K562 (cell line): Measurements from ENCODE around the gene SMARCB1. TPM values are rescaled to one million over a fixed set of nuclear protein-coding genes. Genes with fewer than 3 reads are reported as not detected.

Experiments
- CBFB ChIP-seq: sonication (generic); formaldehyde crosslinking; IDR thresholded peaks from 2 replicates; pipeline ENCODE4 v1.4.0; 2020; ENCODE audit warnings: mild to moderate bottlenecking, missing genetic modification reagents
- CREM ChIP-seq: IDR thresholded peaks from 2 replicates; pipeline ENCODE4 v1.6.1; 2014; ENCODE audit warnings: antibody characterized with exemption, low read depth
- CSDE1 ChIP-seq, 2 experiments: fragments of 450-650 bp; IDR thresholded peaks; 2 replicates each; pipeline ENCODE4 v1.6.1; 2016; ENCODE audit warnings: mild to moderate bottlenecking in 1 of 2
- DNMT1 ChIP-seq: fragments of 450-650 bp; IDR thresholded peaks from 2 replicates; pipeline ENCODE4 v1.6.1; 2016; ENCODE audit warnings: antibody characterized with exemption, mild to moderate bottlenecking
- EP400 ChIP-seq: fragments of 450-650 bp; IDR thresholded peaks from 2 replicates; pipeline ENCODE4 v1.6.1; 2017; ENCODE audit warnings: antibody characterized with exemption, mild to moderate bottlenecking, moderate library complexity
- HCFC1 ChIP-seq: IDR thresholded peaks from 2 replicates; pipeline ENCODE4 v1.6.1; 2012; ENCODE audit warnings: low read depth, low read length, improper control_type of control experiment
- MAFG ChIP-seq: fragments of 450-650 bp; conservative IDR thresholded peaks from 2 replicates; pipeline ENCODE4 v1.6.1; 2016; ENCODE audit warnings: missing genetic modification characterization, missing compliant biosample characterization
- MXI1 ChIP-seq: IDR thresholded peaks from 2 replicates; pipeline ENCODE4 v1.6.1; 2011; ENCODE audit warnings: low read depth, mild to moderate bottlenecking, improper control_type of control experiment, low read length
- NFRKB ChIP-seq: fragments of 450-650 bp; IDR thresholded peaks from 2 replicates; pipeline ENCODE4 v1.6.1; 2016; ENCODE audit warnings: low read depth
- ZBTB12 ChIP-seq: fragments of 250-450 bp; sonication (Bioruptor Pico); IDR thresholded peaks from 2 replicates; pipeline ENCODE4 v1.4.0; 2020
- ZFP91 ChIP-seq: sonication (generic); formaldehyde crosslinking; IDR thresholded peaks from 2 replicates; pipeline ENCODE4 v1.8.0; 2022; ENCODE audit warnings: mild to moderate bottlenecking, missing genetic modification reagents
- ZNF184 ChIP-seq: sonication (generic); formaldehyde crosslinking; IDR thresholded peaks from 2 replicates; pipeline ENCODE4 v1.5.0; 2020; ENCODE audit warnings: missing genetic modification reagents
- polyA plus RNA-seq, 8 experiments: library from polyadenylated mRNA; depleted of rRNA in 4 of 8; stranded (reverse) in 5 of 8; unstranded in 3 of 8; fragments of >200 nt; fragmentation: Nextera tagmentation in 2 of 8; fragmentation: Illumina TruSeq in 1 of 8; extraction: Ambion mirVana in 2 of 8; extraction: Trizol in 1 of 8; gene quantifications; 2 replicates each; pipeline versions ENCODE4 v1.2.1 to v1.2.3, GENCODE V29; 2011 to 2014; ENCODE audit warnings: inconsistent platforms in 1 of 8, missing spikeins in 1 of 8
- total RNA-seq, 7 experiments: library from RNA; depleted of rRNA in 6 of 7; stranded (reverse); fragments of >200 nt in 6 of 7; fragmentation: Illumina TruSeq in 2 of 7; extraction: Trizol in 2 of 7; gene quantifications; 2 replicates each; pipeline versions ENCODE4 v1.2.1 to v1.2.3, GENCODE V29; 2011 to 2021; ENCODE audit warnings: low replicate concordance in 1 of 7
- TF ChIP-seq, protein P1 (sequence below), 3 experiments: IDR thresholded peaks in 2 of 3; conservative IDR thresholded peaks in 1 of 3; 2 replicates each; pipeline ENCODE4 v1.5.1; 2011 to 2012; ENCODE audit warnings: low read length in 3 of 3, mild to moderate bottlenecking in 3 of 3, control low read depth in 2 of 3, improper control_type of control experiment in 1 of 3, inconsistent platforms in 1 of 3, low read depth in 1 of 3, mixed read lengths in 1 of 3, moderate library complexity in 1 of 3; ENCODE audit not compliant: insufficient read depth in 2 of 3
- TF ChIP-seq, protein P2 (sequence below), 2 experiments: fragments of 450-650 bp; formaldehyde crosslinking in 1 of 2; IDR thresholded peaks; 2 replicates each; pipeline versions ENCODE4 v1.4.0 to v1.6.1; 2014 to 2020; ENCODE audit warnings: mild to moderate bottlenecking in 2 of 2, borderline replicate concordance in 1 of 2, low read depth in 1 of 2

The SMARCB1 gene
- total and polyA plus RNA-seq, 9 of the 15 experiments (the other 6 are each of a cell fraction or from before 2014, with no cell fraction given): 1.2 to 113 (median 65.4) TPM

GRCh38 chr22:23767673-23768548 lies 18.9 kb upstream of the SMARCB1 start, which contains the start of gene CHCHD10 (continued):
- TF ChIP-seq, protein P1, sequence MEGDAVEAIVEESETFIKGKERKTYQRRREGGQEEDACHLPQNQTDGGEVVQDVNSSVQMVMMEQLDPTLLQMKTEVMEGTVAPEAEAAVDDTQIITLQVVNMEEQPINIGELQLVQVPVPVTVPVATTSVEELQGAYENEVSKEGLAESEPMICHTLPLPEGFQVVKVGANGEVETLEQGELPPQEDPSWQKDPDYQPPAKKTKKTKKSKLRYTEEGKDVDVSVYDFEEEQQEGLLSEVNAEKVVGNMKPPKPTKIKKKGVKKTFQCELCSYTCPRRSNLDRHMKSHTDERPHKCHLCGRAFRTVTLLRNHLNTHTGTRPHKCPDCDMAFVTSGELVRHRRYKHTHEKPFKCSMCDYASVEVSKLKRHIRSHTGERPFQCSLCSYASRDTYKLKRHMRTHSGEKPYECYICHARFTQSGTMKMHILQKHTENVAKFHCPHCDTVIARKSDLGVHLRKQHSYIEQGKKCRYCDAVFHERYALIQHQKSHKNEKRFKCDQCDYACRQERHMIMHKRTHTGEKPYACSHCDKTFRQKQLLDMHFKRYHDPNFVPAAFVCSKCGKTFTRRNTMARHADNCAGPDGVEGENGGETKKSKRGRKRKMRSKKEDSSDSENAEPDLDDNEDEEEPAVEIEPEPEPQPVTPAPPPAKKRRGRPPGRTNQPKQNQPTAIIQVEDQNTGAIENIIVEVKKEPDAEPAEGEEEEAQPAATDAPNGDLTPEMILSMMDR (IDR thresholded peaks at IDR 0.05 in 2 of 3, conservative IDR thresholded peaks at IDR 0.05 in 1 of 3; ENCODE audit: insufficient read depth in 2 of 3, low read depth in 1 of 3, low read length in 3 of 3): peak; percentile 66 to 73 (median 68)
- no peak for TF ChIP-seq ZNF184 (CRISPR knock-in tag)
- peak; percentile 96 for TF ChIP-seq EP400
- peak; percentile 64; the same call in 1 of the 2 replicates for TF ChIP-seq NFRKB
- peak; percentile 25; the same call in 1 of the 2 replicates for TF ChIP-seq HCFC1
- peak; percentile 19; the same call in 1 of the 2 replicates for TF ChIP-seq MXI1
- TF ChIP-seq ZFP91 (CRISPR knock-in tag): no peak
- no peak for TF ChIP-seq DNMT1
- TF ChIP-seq ZBTB12: 0 out of 2 replicates have a peak, but pooled peaks have one; percentile 26
- TF ChIP-seq, protein P2, sequence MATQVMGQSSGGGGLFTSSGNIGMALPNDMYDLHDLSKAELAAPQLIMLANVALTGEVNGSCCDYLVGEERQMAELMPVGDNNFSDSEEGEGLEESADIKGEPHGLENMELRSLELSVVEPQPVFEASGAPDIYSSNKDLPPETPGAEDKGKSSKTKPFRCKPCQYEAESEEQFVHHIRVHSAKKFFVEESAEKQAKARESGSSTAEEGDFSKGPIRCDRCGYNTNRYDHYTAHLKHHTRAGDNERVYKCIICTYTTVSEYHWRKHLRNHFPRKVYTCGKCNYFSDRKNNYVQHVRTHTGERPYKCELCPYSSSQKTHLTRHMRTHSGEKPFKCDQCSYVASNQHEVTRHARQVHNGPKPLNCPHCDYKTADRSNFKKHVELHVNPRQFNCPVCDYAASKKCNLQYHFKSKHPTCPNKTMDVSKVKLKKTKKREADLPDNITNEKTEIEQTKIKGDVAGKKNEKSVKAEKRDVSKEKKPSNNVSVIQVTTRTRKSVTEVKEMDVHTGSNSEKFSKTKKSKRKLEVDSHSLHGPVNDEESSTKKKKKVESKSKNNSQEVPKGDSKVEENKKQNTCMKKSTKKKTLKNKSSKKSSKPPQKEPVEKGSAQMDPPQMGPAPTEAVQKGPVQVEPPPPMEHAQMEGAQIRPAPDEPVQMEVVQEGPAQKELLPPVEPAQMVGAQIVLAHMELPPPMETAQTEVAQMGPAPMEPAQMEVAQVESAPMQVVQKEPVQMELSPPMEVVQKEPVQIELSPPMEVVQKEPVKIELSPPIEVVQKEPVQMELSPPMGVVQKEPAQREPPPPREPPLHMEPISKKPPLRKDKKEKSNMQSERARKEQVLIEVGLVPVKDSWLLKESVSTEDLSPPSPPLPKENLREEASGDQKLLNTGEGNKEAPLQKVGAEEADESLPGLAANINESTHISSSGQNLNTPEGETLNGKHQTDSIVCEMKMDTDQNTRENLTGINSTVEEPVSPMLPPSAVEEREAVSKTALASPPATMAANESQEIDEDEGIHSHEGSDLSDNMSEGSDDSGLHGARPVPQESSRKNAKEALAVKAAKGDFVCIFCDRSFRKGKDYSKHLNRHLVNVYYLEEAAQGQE (IDR thresholded peaks at IDR 0.05; ENCODE audit: borderline replicate concordance): peak; percentile 50; the same call in 1 of the 2 replicates
- TF ChIP-seq, protein P2 (CRISPR knock-in tag; IDR thresholded peaks at IDR 0.05; ENCODE audit: low read depth): no peak; the same call in 1 of the 2 replicates
- no peak for TF ChIP-seq MAFG (tag)
- 0 out of 2 replicates have a peak, but pooled peaks have one; percentile 50 for TF ChIP-seq CBFB
- 0 out of 4 replicates have a peak, but pooled peaks of 1 of the 2 experiments have one; percentile 26 for TF ChIP-seq CSDE1 (IDR thresholded peaks at IDR 0.05)
- TF ChIP-seq CREM: peak; percentile 62
